SU-DHL-6 (cell line): ENCODE data around the gene ANKK1.

ENCODE experiments used
- CTCF ChIP-seq: fragments of 200-600 bp; sonication (generic); IDR thresholded peaks from one replicate; pipeline ENCODE4 v1.5.1; 2017; ENCODE audit warnings: antibody characterized with exemption, mild to moderate bottlenecking, low read length, moderate library complexity; ENCODE audit not compliant: insufficient read depth, poor library complexity, severe bottlenecking
- EZH2phosphoT487 ChIP-seq: fragments of 200-600 bp; sonication (generic), shearing (Covaris generic); conservative IDR thresholded peaks from 2 replicates; pipeline ENCODE4 v1.6.1; 2018; ENCODE audit warnings: mild to moderate bottlenecking, antibody characterized with exemption, low read length, moderate library complexity, mixed read lengths

GRCh38 chr11:113395782-113396336 lies 8.3 kb downstream of the ANKK1 start:
- TF ChIP-seq CTCF (no peak), EZH2phosphoT487 (no peak)
